K562 (cell line): ENCODE results near the gene GULP1.

Experiments
- BRF1 ChIP-seq: IDR thresholded peaks from 3 replicates; pipeline ENCODE4 v1.6.1; 2011; ENCODE audit warnings: borderline replicate concordance, mild to moderate bottlenecking; ENCODE audit not compliant: insufficient read length; ENCODE audit errors: extremely low read depth
- HOXB6 ChIP-seq: fragments of 250-450 bp; sonication (Bioruptor Pico); IDR thresholded peaks from 2 replicates; pipeline ENCODE4 v1.5.1; 2022; ENCODE audit warnings: mild to moderate bottlenecking, borderline replicate concordance
- MCM3 ChIP-seq: fragments of 450-650 bp; IDR thresholded peaks from 2 replicates; pipeline ENCODE4 v1.6.1; 2016
- POLR2A ChIP-seq: fragments of 450-650 bp; conservative IDR thresholded peaks from 2 replicates; pipeline ENCODE4 v1.6.1; 2016
- RAD21 ChIP-seq, 2 experiments: fragments of 250-450 bp in 1 of 2; fragments of 450-650 bp in 1 of 2; sonication (Bioruptor Pico) in 1 of 2; formaldehyde crosslinking in 1 of 2; IDR thresholded peaks in 1 of 2; conservative IDR thresholded peaks in 1 of 2; 2 replicates each; pipeline versions ENCODE4 v1.4.0 to v1.8.0; 2020 to 2022; ENCODE audit warnings: mild to moderate bottlenecking in 2 of 2, moderate library complexity in 1 of 2
- RNF2 ChIP-seq: sonication (generic); IDR thresholded peaks from 2 replicates; pipeline ENCODE4 v1.6.1; 2016
- SETDB1 ChIP-seq: IDR thresholded peaks from one replicate; pipeline ENCODE4 v1.6.1; 2012; ENCODE audit warnings: low read length, control low read depth, inconsistent platforms
- SMC3 ChIP-seq: conservative IDR thresholded peaks from 2 replicates; pipeline ENCODE4 v1.6.1; 2011; ENCODE audit warnings: low read depth, low read length, improper control_type of control experiment; ENCODE audit not compliant: insufficient read depth
- SP2 ChIP-seq: IDR thresholded peaks from 2 replicates; pipeline ENCODE4 v1.6.1; 2011; ENCODE audit warnings: mild to moderate bottlenecking, low read depth, low read length, moderate library complexity; ENCODE audit not compliant: poor library complexity, severe bottlenecking; ENCODE audit errors: extremely low read depth
- TCF7L2 ChIP-seq: fragments of 150-350 bp; IDR thresholded peaks from 2 replicates; pipeline ENCODE4 v1.6.1; 2016; ENCODE audit warnings: low read depth, mild to moderate bottlenecking, low read length, moderate library complexity
- TF ChIP-seq, protein P1 (sequence below), 3 experiments: IDR thresholded peaks in 2 of 3; conservative IDR thresholded peaks in 1 of 3; 2 replicates each; pipeline ENCODE4 v1.5.1; 2011 to 2012; ENCODE audit warnings: low read length in 3 of 3, mild to moderate bottlenecking in 3 of 3, control low read depth in 2 of 3, improper control_type of control experiment in 1 of 3, inconsistent platforms in 1 of 3, low read depth in 1 of 3, mixed read lengths in 1 of 3, moderate library complexity in 1 of 3; ENCODE audit not compliant: insufficient read depth in 2 of 3

DNA sequence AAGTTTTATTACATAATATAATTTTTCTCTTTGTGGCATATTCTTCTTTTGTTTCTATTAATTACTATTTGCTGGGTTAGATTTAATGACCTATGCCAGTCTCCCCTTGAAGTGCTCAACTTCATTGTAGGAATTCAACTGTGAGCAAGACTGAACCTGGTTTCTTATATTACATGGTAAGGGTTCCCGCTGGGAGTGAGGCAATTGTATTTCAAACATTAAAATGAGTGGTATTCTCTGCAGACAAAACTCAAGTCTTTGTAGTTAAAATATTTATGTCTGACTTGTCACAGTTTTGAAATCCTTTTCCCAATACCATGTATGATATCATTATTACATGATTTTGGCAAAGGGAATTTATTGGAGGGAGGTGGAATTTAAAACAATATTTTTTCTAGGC is 278.7 kb downstream of the GULP1 start:
- TF ChIP-seq SMC3 (no peak), SETDB1 (no peak), HOXB6 (CRISPR knock-in tag) (no peak), POLR2A (no peak), RAD21 (CRISPR knock-in tag; conservative IDR thresholded peaks at IDR 0.05 in 1 of 2, IDR thresholded peaks at IDR 0.05 in 1 of 2) (no peak), TCF7L2 (no peak), BRF1 (no peak), RNF2 (no peak), MCM3 (no peak), SP2 (no peak)
- TF ChIP-seq, protein P1, sequence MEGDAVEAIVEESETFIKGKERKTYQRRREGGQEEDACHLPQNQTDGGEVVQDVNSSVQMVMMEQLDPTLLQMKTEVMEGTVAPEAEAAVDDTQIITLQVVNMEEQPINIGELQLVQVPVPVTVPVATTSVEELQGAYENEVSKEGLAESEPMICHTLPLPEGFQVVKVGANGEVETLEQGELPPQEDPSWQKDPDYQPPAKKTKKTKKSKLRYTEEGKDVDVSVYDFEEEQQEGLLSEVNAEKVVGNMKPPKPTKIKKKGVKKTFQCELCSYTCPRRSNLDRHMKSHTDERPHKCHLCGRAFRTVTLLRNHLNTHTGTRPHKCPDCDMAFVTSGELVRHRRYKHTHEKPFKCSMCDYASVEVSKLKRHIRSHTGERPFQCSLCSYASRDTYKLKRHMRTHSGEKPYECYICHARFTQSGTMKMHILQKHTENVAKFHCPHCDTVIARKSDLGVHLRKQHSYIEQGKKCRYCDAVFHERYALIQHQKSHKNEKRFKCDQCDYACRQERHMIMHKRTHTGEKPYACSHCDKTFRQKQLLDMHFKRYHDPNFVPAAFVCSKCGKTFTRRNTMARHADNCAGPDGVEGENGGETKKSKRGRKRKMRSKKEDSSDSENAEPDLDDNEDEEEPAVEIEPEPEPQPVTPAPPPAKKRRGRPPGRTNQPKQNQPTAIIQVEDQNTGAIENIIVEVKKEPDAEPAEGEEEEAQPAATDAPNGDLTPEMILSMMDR (IDR thresholded peaks at IDR 0.05 in 2 of 3, conservative IDR thresholded peaks at IDR 0.05 in 1 of 3; ENCODE audit: insufficient read depth in 2 of 3, low read depth in 1 of 3, low read length in 3 of 3): no peak
